H9 (cell line): ENCODE data around the gene SEC11A. TPM values are rescaled to one million over a fixed set of nuclear protein-coding genes. Genes with fewer than 3 reads are reported as not detected.
A peak's percentile ranks its signal among the peaks of the same experiment; 100 is the strongest.

Experiments
- DNase-seq: peaks from one replicate; pipeline ENCODE4 v3.0.0-alpha.2; 2017
- H2AFZ ChIP-seq: one replicate; pipeline ENCODE4 v1.6.1; 2013; ENCODE audit warnings: mild to moderate bottlenecking, low read length, control low read depth, moderate library complexity
- H2AK5ac ChIP-seq: 2 replicates; pipeline ENCODE4 v1.6.1; 2013; ENCODE audit warnings: low read length, control low read depth, mixed read lengths; ENCODE audit not compliant: insufficient read length
- H2BK120ac ChIP-seq: one replicate; pipeline ENCODE4 v1.6.1; 2013; ENCODE audit warnings: low read depth, mild to moderate bottlenecking, low read length, control low read depth, inconsistent platforms; ENCODE audit not compliant: poor library complexity, severe bottlenecking
- H2BK12ac ChIP-seq: 2 replicates; pipeline ENCODE4 v1.6.1; 2013; ENCODE audit warnings: low read length, control low read depth, mixed read lengths, low read depth; ENCODE audit not compliant: insufficient read length
- H2BK15ac ChIP-seq: 2 replicates; pipeline ENCODE4 v1.6.1; 2013; ENCODE audit warnings: low read depth, low read length, control low read depth
- H2BK20ac ChIP-seq: one replicate; pipeline ENCODE4 v1.6.1; 2013; ENCODE audit warnings: low read depth, mild to moderate bottlenecking, low read length, control low read depth, inconsistent platforms; ENCODE audit not compliant: poor library complexity, severe bottlenecking
- H2BK5ac ChIP-seq: 2 replicates; pipeline ENCODE4 v1.6.1; 2013; ENCODE audit warnings: low read length, control low read depth, mixed read lengths; ENCODE audit not compliant: insufficient read length
- H3K14ac ChIP-seq: 2 replicates; pipeline ENCODE4 v1.6.1; 2013; ENCODE audit warnings: low read length, control low read depth; ENCODE audit not compliant: insufficient read depth
- H3K18ac ChIP-seq: 2 replicates; pipeline ENCODE4 v1.6.1; 2013; ENCODE audit warnings: low read depth, mild to moderate bottlenecking, mixed read lengths, low read length, control low read depth; ENCODE audit not compliant: insufficient read length
- H3K23ac ChIP-seq: 2 replicates; pipeline ENCODE4 v1.6.1; 2013; ENCODE audit warnings: low read length, control low read depth, mixed read lengths, low read depth; ENCODE audit not compliant: insufficient read length
- H3K23me2 ChIP-seq: 2 replicates; pipeline ENCODE4 v1.6.1; 2013; ENCODE audit warnings: low read depth, mild to moderate bottlenecking, mixed read lengths, low read length, control low read depth; ENCODE audit not compliant: insufficient read length, poor library complexity, severe bottlenecking
- H3K27ac ChIP-seq: 2 replicates; pipeline ENCODE4 v1.5.1; 2013; ENCODE audit warnings: low read length, control low read depth, mixed read lengths, low read depth; ENCODE audit not compliant: insufficient read length
- H3K27me3 ChIP-seq: 2 replicates; pipeline ENCODE4 v1.6.1; 2013; ENCODE audit warnings: low read length, control low read depth, inconsistent platforms; ENCODE audit not compliant: insufficient read depth
- H3K4ac ChIP-seq: 2 replicates; pipeline ENCODE4 v1.6.1; 2013; ENCODE audit warnings: low read depth, mild to moderate bottlenecking, control low read depth, inconsistent platforms, low read length, moderate library complexity
- H3K4me1 ChIP-seq: 2 replicates; pipeline ENCODE4 v1.6.1; 2013; ENCODE audit warnings: low read length, control low read depth, inconsistent platforms; ENCODE audit not compliant: insufficient read depth
- H3K4me2 ChIP-seq: 2 replicates; pipeline ENCODE4 v1.6.1; 2013; ENCODE audit warnings: low read length, control low read depth, mixed read lengths; ENCODE audit not compliant: insufficient read length, insufficient read depth
- H3K56ac ChIP-seq: 2 replicates; pipeline ENCODE4 v1.6.1; 2013; ENCODE audit warnings: low read depth, mild to moderate bottlenecking, mixed read lengths, low read length, control low read depth; ENCODE audit not compliant: insufficient read length
- H3K79me1 ChIP-seq: 2 replicates; pipeline ENCODE4 v1.6.1; 2013; ENCODE audit warnings: low read depth, mild to moderate bottlenecking, moderate library complexity, low read length, control low read depth, inconsistent platforms; ENCODE audit not compliant: insufficient read depth, poor library complexity, severe bottlenecking
- H3K79me2 ChIP-seq: 2 replicates; pipeline ENCODE4 v1.6.1; 2013; ENCODE audit warnings: low read length, control low read depth, inconsistent platforms; ENCODE audit not compliant: insufficient read depth
- H3K9ac ChIP-seq: 2 replicates; pipeline ENCODE4 v1.6.1; 2013; ENCODE audit warnings: low read length, control low read depth, mixed read lengths; ENCODE audit not compliant: insufficient read length; ENCODE audit errors: extremely low read depth
- H3K9me3 ChIP-seq: one replicate; pipeline ENCODE4 v1.6.1; 2013; ENCODE audit warnings: low read depth, low read length, inconsistent platforms; ENCODE audit not compliant: control insufficient read depth
- H3T11ph ChIP-seq: one replicate; pipeline ENCODE4 v1.6.1; 2013; ENCODE audit warnings: mild to moderate bottlenecking, low read length, control low read depth, inconsistent platforms
- H4K20me1 ChIP-seq: one replicate; pipeline ENCODE4 v1.6.1; 2013; ENCODE audit not compliant: control insufficient read depth, insufficient read length, insufficient read depth
- H4K5ac ChIP-seq: 2 replicates; pipeline ENCODE4 v1.6.1; 2013; ENCODE audit warnings: low read depth, mild to moderate bottlenecking, mixed read lengths, low read length, control low read depth; ENCODE audit not compliant: insufficient read length
- H4K8ac ChIP-seq: replicated peaks from 2 replicates; pipeline ENCODE4 v1.6.1; 2013; ENCODE audit warnings: low read length, control low read depth, mixed read lengths, low read depth; ENCODE audit not compliant: insufficient read length
- H4K91ac ChIP-seq: 2 replicates; pipeline ENCODE4 v1.6.1; 2013; ENCODE audit warnings: low read depth, mild to moderate bottlenecking, moderate library complexity, mixed read lengths, low read length, control low read depth; ENCODE audit not compliant: insufficient read length
- H3K27ac Mint-ChIP-seq, 3 experiments: 2 replicates in 2 of 3; 3 replicates in 1 of 3; pipeline ENCODE4 v1.8.0; 2020 to 2021; ENCODE audit warnings: mixed read lengths in 3 of 3, mild to moderate bottlenecking in 1 of 3, moderate library complexity in 1 of 3
- H3K27me3 Mint-ChIP-seq: 2 replicates; pipeline ENCODE4 v1.8.0; 2021; ENCODE audit warnings: low read depth, mild to moderate bottlenecking, moderate library complexity, mixed read lengths
- H3K36me3 Mint-ChIP-seq, 3 experiments: 2 replicates in 2 of 3; 3 replicates in 1 of 3; pipeline ENCODE4 v1.8.0; 2020 to 2021; ENCODE audit warnings: low read depth in 3 of 3, mixed read lengths in 3 of 3; ENCODE audit not compliant: insufficient read depth in 1 of 3
- H3K4me1 Mint-ChIP-seq, 2 experiments: 2 replicates each; pipeline ENCODE4 v1.8.0; 2020; ENCODE audit warnings: mixed read lengths in 2 of 2
- H3K4me3 Mint-ChIP-seq, 2 experiments: 2 replicates in 1 of 2; 3 replicates in 1 of 2; pipeline ENCODE4 v1.8.0; 2020 to 2021; ENCODE audit warnings: mild to moderate bottlenecking in 2 of 2, mixed read lengths in 2 of 2, moderate library complexity in 1 of 2
- H3K9me3 Mint-ChIP-seq, 2 experiments: 2 replicates in 1 of 2; 3 replicates in 1 of 2; pipeline ENCODE4 v1.8.0; 2020; ENCODE audit warnings: mild to moderate bottlenecking in 2 of 2, mixed read lengths in 2 of 2, moderate library complexity in 1 of 2
- WGBS: extraction: QIAGEN DNeasy Blood & Tissue Kit; methylation state at CpG from one replicate; pipeline ENCODE4 v1.1.7; 2013; ENCODE audit warnings: missing lambda C conversion rate, low lambda C conversion rate, mixed read lengths; ENCODE audit not compliant: insufficient read length; ENCODE audit errors: extremely low coverage; 5-methylcytosine and 5-hydroxymethylcytosine counted together
- total RNA-seq: library from RNA; stranded (reverse); gene quantifications from 2 replicates; pipeline ENCODE4 v1.2.1, GENCODE V29; 2021
- TF ChIP-seq, protein P1 (sequence below): fragments of 200-600 bp; sonication (generic); conservative IDR thresholded peaks from 3 replicates; pipeline ENCODE4 v1.8.0; 2021; ENCODE audit warnings: antibody characterized with exemption, mild to moderate bottlenecking

Gene SEC11A
- total RNA-seq, 1 experiment from 2014 or later, result 250 TPM

DNA sequence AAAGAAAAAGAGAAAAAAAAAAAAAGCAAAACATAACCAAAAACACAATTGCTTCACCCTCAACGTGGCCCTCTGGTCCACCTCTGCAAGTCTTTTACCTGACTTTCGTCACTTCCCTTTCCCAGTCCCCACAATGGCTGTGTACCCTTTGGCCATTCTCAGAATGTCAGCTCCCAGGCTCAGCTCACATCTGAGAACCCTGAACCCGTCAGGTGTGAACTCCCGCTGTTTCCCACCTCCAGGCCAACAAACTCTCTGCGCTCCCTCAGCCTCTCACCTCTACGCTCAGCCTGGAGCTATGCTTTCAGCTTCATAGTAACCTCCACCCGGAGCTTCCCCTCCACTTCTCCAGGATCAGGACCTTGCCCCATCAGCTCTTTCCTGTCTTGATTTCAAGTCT lies 91.6 kb downstream of the SEC11A start:
- H3K36me3 Mint-ChIP-seq, result peaks cover 53 to 62% (median 55%) of the 10 kb centered on the region in 3 experiments
- no peak overlapping the region for H2AFZ ChIP-seq
- no peak overlapping the region for H3K18ac ChIP-seq
- no peaks in the 10 kb centered on the region for H4K20me1 ChIP-seq
- H3K4me3 Mint-ChIP-seq, result no peak overlapping the region
- H2BK12ac ChIP-seq, result no peak overlapping the region
- no peak overlapping the region for H3K27ac ChIP-seq
- peaks cover 10% of the 10 kb centered on the region for H3K27me3 Mint-ChIP-seq
- H3K23ac ChIP-seq, result no peak overlapping the region
- H3K79me1 ChIP-seq, result peaks cover 8% of the 10 kb centered on the region
- H3K14ac ChIP-seq, result no peak overlapping the region
- H3K9me3 Mint-ChIP-seq, result peaks cover 48 to 49% of the 10 kb centered on the region in 2 experiments
- no peak overlapping the region for H3K4me2 ChIP-seq
- H3K56ac ChIP-seq, result peak overlapping the region; percentile 16
- peak overlapping the region in 2 of 3 experiments; percentile 12 to 71; a peak in 3 of 7 replicates for H3K27ac Mint-ChIP-seq
- no peaks in the 10 kb centered on the region for H3K27me3 ChIP-seq
- peaks cover 7 to 8% of the 10 kb centered on the region in 2 experiments for H3K4me1 Mint-ChIP-seq
- H3K9me3 ChIP-seq, result peaks cover 33% of the 10 kb centered on the region
- no peak overlapping the region for H4K91ac ChIP-seq
- no peak overlapping the region for H4K8ac ChIP-seq
- H3K23me2 ChIP-seq, result no peaks in the 10 kb centered on the region
- no peak overlapping the region for H2BK20ac ChIP-seq
- H2AK5ac ChIP-seq, result no peak overlapping the region
- WGBS, result no CpG with 5 or more reads among the region's 7 CpGs
- no peak overlapping the region for H3K4ac ChIP-seq
- TF ChIP-seq, protein P1, sequence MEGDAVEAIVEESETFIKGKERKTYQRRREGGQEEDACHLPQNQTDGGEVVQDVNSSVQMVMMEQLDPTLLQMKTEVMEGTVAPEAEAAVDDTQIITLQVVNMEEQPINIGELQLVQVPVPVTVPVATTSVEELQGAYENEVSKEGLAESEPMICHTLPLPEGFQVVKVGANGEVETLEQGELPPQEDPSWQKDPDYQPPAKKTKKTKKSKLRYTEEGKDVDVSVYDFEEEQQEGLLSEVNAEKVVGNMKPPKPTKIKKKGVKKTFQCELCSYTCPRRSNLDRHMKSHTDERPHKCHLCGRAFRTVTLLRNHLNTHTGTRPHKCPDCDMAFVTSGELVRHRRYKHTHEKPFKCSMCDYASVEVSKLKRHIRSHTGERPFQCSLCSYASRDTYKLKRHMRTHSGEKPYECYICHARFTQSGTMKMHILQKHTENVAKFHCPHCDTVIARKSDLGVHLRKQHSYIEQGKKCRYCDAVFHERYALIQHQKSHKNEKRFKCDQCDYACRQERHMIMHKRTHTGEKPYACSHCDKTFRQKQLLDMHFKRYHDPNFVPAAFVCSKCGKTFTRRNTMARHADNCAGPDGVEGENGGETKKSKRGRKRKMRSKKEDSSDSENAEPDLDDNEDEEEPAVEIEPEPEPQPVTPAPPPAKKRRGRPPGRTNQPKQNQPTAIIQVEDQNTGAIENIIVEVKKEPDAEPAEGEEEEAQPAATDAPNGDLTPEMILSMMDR, result no peak
- no peak for DNase-seq
- H4K5ac ChIP-seq, result no peak overlapping the region
- 0 out of 2 replicates have a peak, but pooled peaks cover 1% of the 10 kb centered on the region for H3K79me2 ChIP-seq
- no peak overlapping the region for H3T11ph ChIP-seq
- H3K4me1 ChIP-seq, result no peaks in the 10 kb centered on the region
- H2BK5ac ChIP-seq, result no peak overlapping the region
- no peak overlapping the region for H2BK120ac ChIP-seq
- no peak overlapping the region for H2BK15ac ChIP-seq
- H3K9ac ChIP-seq, result no peak overlapping the region
